ENCODE data around the gene SPG21.
"Not testable (repeated sequence)": the region's sequence is repeated elsewhere in the genome, so short reads cannot be mapped to it uniquely, and the experiment has no call there.

The SPG21 gene

GRCh38 chr15:65021488-65021887 is 31.8 kb upstream of the SPG21 start:
- Histone ChIP-seq H3K4me2 (ENCODE audit: insufficient read depth, low read length, poor library complexity, severe bottlenecking) (no peak overlapping the region), H3K4me3 (ENCODE audit: low read length in 2 of 2) (no peak overlapping the region), H3K9me3 (replicated peaks in 1 of 2; ENCODE audit: control insufficient read depth in 2 of 2, insufficient read depth in 1 of 2, low read depth in 1 of 2, low read length in 2 of 2) (no peaks in the 10 kb centered on the region), H2BK120ac (ENCODE audit: low read depth, low read length) (no peak overlapping the region), H3K27ac (replicated peaks; ENCODE audit: low read length) (no peak overlapping the region), H3K79me1 (ENCODE audit: low read depth, low read length) (no peaks in the 10 kb centered on the region), H4K8ac (ENCODE audit: low read depth, low read length) (no peak overlapping the region), H3K14ac (ENCODE audit: low read length) (no peak overlapping the region), H2BK12ac (ENCODE audit: low read length) (no peak overlapping the region), H3K18ac (ENCODE audit: low read length) (no peak overlapping the region), H2BK5ac (ENCODE audit: low read length) (no peak overlapping the region), H2AFZ (ENCODE audit: low read length) (no peak overlapping the region), H3K36me3 (replicated peaks in 1 of 2; ENCODE audit: control insufficient read depth in 2 of 2, insufficient read depth in 2 of 2, low read length in 2 of 2) (peaks cover 13 to 93% of the 10 kb centered on the region in 2 donors), H3K4ac (ENCODE audit: low read length) (no peak overlapping the region), H3K9ac (ENCODE audit: low read depth, low read length, poor library complexity) (no peak overlapping the region), H2BK15ac (ENCODE audit: low read length) (no peak overlapping the region), H3K23ac (ENCODE audit: low read depth, low read length, poor library complexity) (no peak overlapping the region), H3K4me1 (ENCODE audit: control insufficient read depth in 2 of 2, insufficient read depth in 1 of 2, low read depth in 1 of 2, low read length in 2 of 2) (no peaks in the 10 kb centered on the region), H3K27me3 (ENCODE audit: control insufficient read depth in 3 of 3, insufficient read depth in 3 of 3, low read depth in 1 of 3, low read length in 3 of 3) (no peaks in the 10 kb centered on the region), H2AK5ac (ENCODE audit: low read depth, low read length) (no peak overlapping the region), H4K91ac (ENCODE audit: low read depth, low read length, poor library complexity) (no peak overlapping the region)
- DNase-seq (ENCODE audit: low spot score), result no peak

- Histone ChIP-seq H2BK12ac (ENCODE audit: low read length) (no peak overlapping the region), H2AK5ac (ENCODE audit: low read depth, low read length) (no peak overlapping the region), H3K36me3 (replicated peaks in 1 of 2; ENCODE audit: control insufficient read depth in 2 of 2, insufficient read depth in 2 of 2, low read length in 2 of 2) (peaks cover 6 to 93% of the 10 kb centered on the region in 2 donors), H3K4me1 (ENCODE audit: control insufficient read depth in 2 of 2, insufficient read depth in 1 of 2, low read depth in 1 of 2, low read length in 2 of 2) (no peaks in the 10 kb centered on the region), H4K91ac (ENCODE audit: low read depth, low read length, poor library complexity) (no peak overlapping the region), H3K23ac (ENCODE audit: low read depth, low read length, poor library complexity) (no peak overlapping the region), H3K4me3 (ENCODE audit: low read length in 2 of 2) (no peak overlapping the region), H3K9me3 (replicated peaks in 1 of 2; ENCODE audit: control insufficient read depth in 2 of 2, insufficient read depth in 1 of 2, low read depth in 1 of 2, low read length in 2 of 2) (no peaks in the 10 kb centered on the region), H3K18ac (ENCODE audit: low read length) (no peak overlapping the region), H3K4me2 (ENCODE audit: insufficient read depth, low read length, poor library complexity, severe bottlenecking) (no peak overlapping the region), H4K8ac (ENCODE audit: low read depth, low read length) (no peak overlapping the region), H3K27me3 (ENCODE audit: control insufficient read depth in 3 of 3, insufficient read depth in 3 of 3, low read depth in 1 of 3, low read length in 3 of 3) (no peaks in the 10 kb centered on the region), H3K27ac (replicated peaks; ENCODE audit: low read length) (no peak overlapping the region), H2BK15ac (ENCODE audit: low read length) (no peak overlapping the region), H3K9ac (ENCODE audit: low read depth, low read length, poor library complexity) (no peak overlapping the region), H3K4ac (ENCODE audit: low read length) (no peak overlapping the region), H2AFZ (ENCODE audit: low read length) (no peak overlapping the region), H3K14ac (ENCODE audit: low read length) (no peak overlapping the region), H3K79me1 (ENCODE audit: low read depth, low read length) (no peaks in the 10 kb centered on the region), H2BK120ac (ENCODE audit: low read depth, low read length) (no peak overlapping the region), H2BK5ac (ENCODE audit: low read length) (no peak overlapping the region)
- no CpG with 5 or more reads among the region's 1 CpG for WGBS, 2 donors (ENCODE audit: extremely low coverage in 2 of 2, insufficient read length in 2 of 2, insufficient replicate concordance in 1 of 2)
- DNase-seq (ENCODE audit: low spot score), result no peak
Measured at GRCh38 chr15:65020419-65020818, 30.7 kb upstream of the SPG21 start.

GRCh38 chr15:65011198-65011597 is 21.5 kb upstream of the SPG21 start:
- not testable (repeated sequence) for H3K4me1 ChIP-seq (ENCODE audit: control insufficient read depth in 2 of 2, insufficient read depth in 1 of 2, low read depth in 1 of 2, low read length in 2 of 2); H2BK12ac ChIP-seq (ENCODE audit: low read length)
- peaks cover 5 to 25% of the 10 kb centered on the region in 2 donors for H3K9me3 ChIP-seq (replicated peaks in 1 of 2; ENCODE audit: control insufficient read depth in 2 of 2, insufficient read depth in 1 of 2, low read depth in 1 of 2, low read length in 2 of 2)

GRCh38 chr15:65008983-65009382 is 19.3 kb upstream of the SPG21 start:
- Histone ChIP-seq H3K23ac (ENCODE audit: low read depth, low read length, poor library complexity) (no peak overlapping the region), H3K27ac (replicated peaks; ENCODE audit: low read length) (no peak overlapping the region), H2AK5ac (ENCODE audit: low read depth, low read length) (no peak overlapping the region), H3K4me1 (ENCODE audit: control insufficient read depth in 2 of 2, insufficient read depth in 1 of 2, low read depth in 1 of 2, low read length in 2 of 2) (no peaks in the 10 kb centered on the region), H3K4ac (ENCODE audit: low read length) (no peak overlapping the region), H3K27me3 (ENCODE audit: control insufficient read depth in 3 of 3, insufficient read depth in 3 of 3, low read depth in 1 of 3, low read length in 3 of 3) (no peaks in the 10 kb centered on the region), H2BK5ac (ENCODE audit: low read length) (no peak overlapping the region), H3K18ac (ENCODE audit: low read length) (no peak overlapping the region), H2BK12ac (ENCODE audit: low read length) (no peak overlapping the region), H3K14ac (ENCODE audit: low read length) (no peak overlapping the region), H3K4me3 (ENCODE audit: low read length in 2 of 2) (no peak overlapping the region), H4K8ac (ENCODE audit: low read depth, low read length) (no peak overlapping the region), H3K36me3 (replicated peaks in 1 of 2; ENCODE audit: control insufficient read depth in 2 of 2, insufficient read depth in 2 of 2, low read length in 2 of 2) (peaks cover 5 to 63% of the 10 kb centered on the region in 2 donors), H2AFZ (ENCODE audit: low read length) (no peak overlapping the region), H4K91ac (ENCODE audit: low read depth, low read length, poor library complexity) (no peak overlapping the region), H3K9me3 (replicated peaks in 1 of 2; ENCODE audit: control insufficient read depth in 2 of 2, insufficient read depth in 1 of 2, low read depth in 1 of 2, low read length in 2 of 2) (peaks cover 5 to 25% of the 10 kb centered on the region in 2 donors), H3K79me1 (ENCODE audit: low read depth, low read length) (no peaks in the 10 kb centered on the region), H3K9ac (ENCODE audit: low read depth, low read length, poor library complexity) (no peak overlapping the region), H2BK15ac (ENCODE audit: low read length) (no peak overlapping the region), H3K4me2 (ENCODE audit: insufficient read depth, low read length, poor library complexity, severe bottlenecking) (no peak overlapping the region), H2BK120ac (ENCODE audit: low read depth, low read length) (no peak overlapping the region)
- no CpG with 5 or more reads among the region's 2 CpGs for WGBS, 2 donors (ENCODE audit: extremely low coverage in 2 of 2, insufficient read length in 2 of 2, insufficient replicate concordance in 1 of 2)
- no peak for DNase-seq (ENCODE audit: low spot score)

More at GRCh38 chr15:65011198-65011597, 21.5 kb upstream of the SPG21 start:
- H3K4ac ChIP-seq (ENCODE audit: low read length); H3K23ac ChIP-seq (ENCODE audit: low read depth, low read length, poor library complexity); H2BK15ac ChIP-seq (ENCODE audit: low read length); H4K8ac ChIP-seq (ENCODE audit: low read depth, low read length); H3K14ac ChIP-seq (ENCODE audit: low read length); H2AFZ ChIP-seq (ENCODE audit: low read length); H4K91ac ChIP-seq (ENCODE audit: low read depth, low read length, poor library complexity); H2BK5ac ChIP-seq (ENCODE audit: low read length); DNase-seq (ENCODE audit: low spot score); H3K79me1 ChIP-seq (ENCODE audit: low read depth, low read length); H3K9ac ChIP-seq (ENCODE audit: low read depth, low read length, poor library complexity); H2BK120ac ChIP-seq (ENCODE audit: low read depth, low read length); H3K27me3 ChIP-seq (ENCODE audit: control insufficient read depth in 3 of 3, insufficient read depth in 3 of 3, low read depth in 1 of 3, low read length in 3 of 3); H3K4me3 ChIP-seq (ENCODE audit: low read length in 2 of 2); H2AK5ac ChIP-seq (ENCODE audit: low read depth, low read length); H3K18ac ChIP-seq (ENCODE audit: low read length); H3K4me2 ChIP-seq (ENCODE audit: insufficient read depth, low read length, poor library complexity, severe bottlenecking); H3K27ac ChIP-seq (replicated peaks; ENCODE audit: low read length): not testable (repeated sequence)
- no CpG with 5 or more reads among the region's 4 CpGs for WGBS, 2 donors (ENCODE audit: extremely low coverage in 2 of 2, insufficient read length in 2 of 2, insufficient replicate concordance in 1 of 2)
- H3K36me3 ChIP-seq (replicated peaks in 1 of 2; ENCODE audit: control insufficient read depth in 2 of 2, insufficient read depth in 2 of 2, low read length in 2 of 2), result peaks cover 8 to 64% of the 10 kb centered on the region in 2 donors
